Measurements from ENCODE around the gene SDHAF1.
"Not testable (repeated sequence)": the region's sequence is repeated elsewhere in the genome, so short reads cannot be mapped to it uniquely, and the experiment has no call there.

SDHAF1 gene

GRCh38 chr19:35995048-35995993 is at the start of gene SDHAF1:
Gene SDHAF1, plus strand, starts transcription at chr19:35995188. Its CDS starts 87 bp downstream, at chr19:35995275.
- DNase-seq, result peak; percentile 90

DNA sequence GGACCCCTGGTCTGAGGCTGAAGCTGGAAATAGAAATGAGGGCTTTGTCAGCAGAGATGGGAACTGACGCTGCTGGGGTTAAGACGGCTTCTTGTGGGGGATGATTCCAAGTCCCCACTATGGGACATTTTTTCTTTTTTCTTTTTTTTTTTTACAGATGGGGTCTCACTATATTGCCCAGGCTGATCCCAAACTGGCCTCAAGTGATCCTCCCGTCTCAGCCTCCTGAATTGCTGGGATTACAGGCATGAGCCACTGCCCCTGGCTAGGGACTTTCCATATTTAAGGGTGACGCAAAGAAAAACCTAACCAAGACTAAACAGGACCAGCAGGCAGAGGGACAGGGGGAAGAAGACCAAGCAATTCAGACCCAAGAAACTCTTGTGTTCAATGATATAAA is 48.8 kb upstream of the SDHAF1 start:
- DNase-seq, result no peak

DNA sequence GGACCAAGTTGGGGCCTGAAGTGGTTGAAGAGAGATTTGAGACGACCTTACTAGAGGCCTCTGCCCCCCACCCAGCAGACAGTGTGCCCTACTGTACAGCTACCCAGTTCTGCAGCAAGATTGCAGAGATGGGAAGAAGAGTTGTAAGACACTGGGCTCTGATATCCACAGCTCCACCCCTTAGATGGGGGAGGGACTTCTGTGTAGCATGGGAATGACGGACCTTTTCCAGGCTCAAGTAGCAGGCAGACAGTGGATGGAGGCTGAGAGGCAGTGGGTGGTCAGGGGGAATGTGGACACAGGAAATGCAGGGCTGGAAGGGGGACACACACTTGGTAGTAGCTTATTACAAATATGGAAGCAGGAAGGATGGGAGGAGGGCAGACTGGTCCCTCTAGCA is 45.9 kb upstream of the SDHAF1 start:
- DNase-seq, result no peak

GRCh38 chr19:35955881-35956634 is 38.9 kb upstream of the SDHAF1 start:
- no peak for DNase-seq

GRCh38 chr19:35957411-35957810 is 37.6 kb upstream of the SDHAF1 start:
- DNase-seq, result not testable (repeated sequence)

DNA sequence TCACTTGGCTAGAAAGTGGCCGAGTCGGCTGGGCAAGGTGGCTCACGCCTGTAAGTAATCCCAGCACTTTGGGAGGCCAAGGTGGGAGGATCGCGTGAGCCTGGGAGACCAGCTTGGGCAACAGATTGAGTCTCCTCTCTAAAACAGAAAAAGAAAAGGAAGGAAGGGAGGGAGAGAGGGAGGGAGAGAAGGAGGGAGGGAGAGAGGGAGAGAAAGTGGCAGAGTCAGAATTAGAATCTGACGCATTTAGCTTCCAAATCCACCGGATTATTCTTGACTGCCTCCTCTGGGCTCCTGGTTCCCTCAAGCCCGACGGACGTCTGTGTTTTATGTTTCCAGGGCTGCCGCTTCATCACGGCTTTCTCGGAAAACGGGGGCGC is 36.3 kb upstream of the SDHAF1 start:
- DNase-seq, result no peak

DNA sequence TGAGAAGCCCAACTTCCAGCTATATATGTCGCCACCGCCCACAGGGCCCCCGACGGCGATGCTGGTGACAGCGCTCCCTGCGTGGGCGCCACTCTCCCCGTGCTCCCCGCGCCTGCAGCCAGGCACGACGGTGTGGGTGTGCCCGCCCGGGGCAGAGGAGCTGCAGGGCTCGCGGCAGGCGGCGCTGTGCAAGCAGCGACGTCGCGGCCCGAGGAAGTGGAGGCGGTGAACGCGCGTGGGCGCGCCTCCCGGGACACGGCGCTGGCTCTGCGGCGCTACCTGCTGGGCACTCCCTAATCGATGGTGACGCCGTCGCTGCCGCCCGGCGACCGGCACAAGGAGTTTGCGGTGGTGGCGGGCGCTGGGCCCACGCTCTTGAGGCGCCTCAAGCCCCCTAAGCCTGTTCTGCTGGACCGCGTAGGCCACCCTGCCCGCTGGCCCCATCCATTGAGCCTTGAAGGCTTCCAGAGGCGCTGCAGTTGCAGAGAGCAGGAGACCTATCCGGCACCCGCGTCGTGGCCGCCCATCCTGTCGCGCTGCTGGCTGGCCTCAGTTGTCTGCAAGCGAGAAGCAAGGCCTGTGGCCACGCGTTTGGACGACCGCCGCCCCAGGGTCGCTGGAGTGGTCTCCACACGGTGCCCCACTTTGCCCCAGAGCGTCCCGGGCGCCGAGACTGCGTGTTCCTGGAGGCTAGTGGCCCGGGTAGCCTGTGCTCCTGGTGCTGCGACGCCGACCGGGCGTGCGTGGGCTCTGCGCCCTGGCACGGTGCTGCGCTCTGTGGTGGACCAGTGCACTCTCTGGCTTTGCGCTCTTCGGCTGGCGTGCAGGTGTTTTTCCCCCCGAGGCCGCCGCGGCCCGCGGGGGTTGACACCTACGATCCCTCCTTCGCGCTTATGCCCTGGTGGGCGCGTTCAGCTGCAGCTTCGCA is 35.7 kb upstream of the SDHAF1 start:
- DNase-seq, result no peak

GRCh38 chr19:35959968-35960320 is 35.0 kb upstream of the SDHAF1 start:
- no peak for DNase-seq

- DNase-seq, result no peak
Observed at GRCh38 chr19:35960432-35960972, 34.5 kb upstream of the SDHAF1 start.

DNA sequence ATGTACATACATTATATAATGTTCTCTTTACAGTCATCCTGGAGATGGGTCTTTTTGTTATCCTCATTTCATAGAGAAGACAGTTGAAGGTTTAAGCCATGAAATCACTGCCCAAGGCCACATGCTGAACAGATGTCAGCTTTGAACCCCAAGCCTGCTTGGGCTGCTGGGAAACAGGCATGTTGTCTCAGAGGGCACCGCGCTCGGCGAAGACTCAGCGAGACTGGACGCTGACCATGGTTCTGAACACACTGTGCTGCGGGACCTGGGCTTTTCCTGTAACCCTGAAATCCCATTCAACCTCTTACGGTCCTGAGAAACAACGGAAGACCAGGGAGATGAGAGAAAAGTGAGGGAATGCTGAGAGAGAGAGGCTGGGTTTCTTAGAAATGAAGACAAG is 31.5 kb upstream of the SDHAF1 start:
- DNase-seq, result no peak

GRCh38 chr19:35966771-35967170 is 28.2 kb upstream of the SDHAF1 start:
- DNase-seq, result no peak

- no peak for DNase-seq
Observed at GRCh38 chr19:35973487-35973886, 21.5 kb upstream of the SDHAF1 start.

- no peak for DNase-seq
Observed at GRCh38 chr19:35975608-35976214, 19.3 kb upstream of the SDHAF1 start.

- DNase-seq, result peak; percentile 75
Observed at GRCh38 chr19:35977446-35978222, 17.4 kb upstream of the SDHAF1 start.

DNA sequence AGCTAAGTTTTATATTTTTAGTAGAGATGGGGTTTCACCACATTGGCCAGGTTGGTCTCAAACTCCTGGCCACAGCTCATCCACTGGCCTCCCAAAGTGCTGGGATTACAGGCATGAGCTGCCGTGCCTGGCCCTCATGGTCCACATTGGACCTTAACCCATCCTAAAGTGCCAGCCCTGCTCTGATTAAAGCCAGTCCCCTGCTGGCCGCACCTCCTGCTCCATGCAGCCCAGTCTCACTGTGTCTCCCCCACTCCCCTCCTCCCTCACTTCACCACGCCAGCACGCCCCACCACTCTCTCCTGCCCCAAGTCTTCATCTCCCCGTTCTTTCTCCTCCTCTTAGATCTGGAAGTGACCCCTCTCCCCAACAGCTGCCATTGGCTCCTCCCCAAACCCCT is 16.7 kb upstream of the SDHAF1 start:
- DNase-seq, result no peak

GRCh38 chr19:35978832-35979365 is 16.1 kb upstream of the SDHAF1 start:
- no peak for DNase-seq

DNA sequence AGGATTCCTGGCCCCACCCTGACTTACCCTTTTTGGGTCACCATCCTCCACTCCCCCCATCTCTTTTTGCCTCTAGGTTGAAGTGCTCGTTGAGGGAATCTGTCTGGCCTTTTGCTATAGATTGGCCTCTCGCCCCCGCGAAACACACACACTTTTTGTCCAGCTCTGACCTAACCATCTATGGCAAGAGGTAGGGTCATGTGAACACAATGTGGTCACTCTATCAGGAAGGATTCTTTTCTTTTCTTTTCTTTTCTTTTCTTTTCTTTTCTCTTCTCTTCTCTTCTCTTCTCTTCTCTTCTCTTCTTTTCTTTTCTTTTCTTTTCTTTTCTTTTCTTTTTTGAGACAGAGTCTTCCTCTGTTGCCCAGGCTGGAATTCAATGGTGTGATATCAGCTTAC is 14.0 kb upstream of the SDHAF1 start:
- DNase-seq, result not testable (repeated sequence)

DNA sequence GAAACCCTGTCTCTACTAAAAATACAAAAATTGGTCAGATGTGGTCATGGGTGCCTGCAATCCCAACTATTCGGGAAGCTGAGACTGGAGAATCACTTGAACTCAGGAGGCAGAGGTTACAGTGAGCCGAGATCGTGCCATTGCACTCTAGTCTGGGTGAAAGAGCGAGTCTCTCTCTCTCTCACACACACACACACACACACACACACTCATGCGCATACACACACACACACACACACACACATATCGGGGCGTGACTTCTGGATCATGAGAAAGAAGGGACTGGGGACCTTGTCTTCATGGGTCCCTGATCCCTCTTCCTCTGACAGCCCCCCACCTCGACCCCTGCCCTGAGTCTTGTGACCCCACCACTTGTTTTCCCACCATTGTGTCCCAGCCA is 11.8 kb upstream of the SDHAF1 start:
- DNase-seq, result no peak

DNA sequence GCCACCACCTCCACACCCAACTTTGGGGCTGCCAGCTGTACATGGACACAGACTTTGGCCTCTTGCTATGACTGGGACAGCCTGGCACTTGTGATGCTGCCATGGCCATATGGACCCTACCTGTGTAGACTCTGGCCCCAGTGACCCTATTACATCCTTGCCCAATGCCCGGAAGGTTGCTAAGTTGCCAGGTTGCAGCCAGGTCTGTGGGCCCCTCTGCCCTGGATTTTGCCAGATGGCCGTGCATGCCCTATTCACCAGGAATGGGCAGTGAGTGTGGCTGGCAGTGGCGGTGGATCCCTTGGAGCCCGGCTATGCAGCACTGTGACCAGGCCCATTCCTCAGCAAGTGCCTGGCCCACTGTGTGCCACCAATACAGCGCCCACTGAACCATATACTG is 8.9 kb upstream of the SDHAF1 start:
- no peak for DNase-seq

DNA sequence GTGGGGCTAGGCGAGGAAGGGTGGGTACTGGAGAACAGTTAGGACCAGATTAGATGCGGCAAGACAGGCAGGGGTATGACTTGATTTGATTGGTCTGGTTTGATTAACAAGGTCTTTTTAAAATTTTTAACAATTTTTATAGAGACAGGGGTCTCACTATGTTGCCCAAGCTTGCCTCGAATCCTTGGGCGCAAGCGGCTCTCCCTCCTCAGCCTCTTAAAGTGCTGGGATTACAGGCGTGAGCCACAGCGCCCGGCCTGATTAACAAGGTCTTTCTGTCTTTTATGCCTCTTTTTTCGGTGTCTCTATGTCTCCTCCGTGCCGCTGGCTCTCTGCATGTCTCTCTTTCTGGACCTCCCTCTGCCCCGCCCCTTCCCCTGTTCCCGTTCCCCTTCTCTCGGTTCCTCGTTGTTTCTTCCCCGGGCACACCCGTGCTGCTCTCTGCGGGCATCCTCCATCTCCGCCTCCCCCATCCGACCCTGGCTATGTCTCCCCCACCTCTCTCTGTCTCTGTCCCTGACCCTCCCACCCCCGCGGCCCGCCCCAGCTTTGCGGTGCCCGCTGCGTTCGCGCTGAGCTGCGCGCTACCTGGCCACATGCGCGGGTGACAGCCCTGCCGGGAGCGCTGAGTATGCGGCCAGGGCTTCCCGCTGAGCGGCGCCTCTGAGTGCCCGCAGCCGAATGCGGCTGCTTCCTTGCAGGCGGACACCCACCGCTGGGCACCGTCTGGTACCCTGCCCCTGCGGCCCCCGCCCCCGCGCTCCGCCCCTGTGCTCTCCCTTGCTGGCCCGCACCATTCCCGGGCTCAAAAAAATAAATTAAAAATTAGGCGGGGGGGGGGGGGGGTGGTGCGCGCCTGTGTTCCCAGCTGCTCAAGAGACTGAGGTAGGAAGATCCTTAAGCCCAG is 8.1 kb upstream of the SDHAF1 start:
- DNase-seq, result peak; percentile 46

Data from NCI-H2171 (cell line).